ENCODE data around the gene NOP14. TPM values are rescaled to one million over a fixed set of nuclear protein-coding genes. Genes with fewer than 3 reads are reported as not detected.
"Not testable (repeated sequence)": the region's sequence is repeated elsewhere in the genome, so short reads cannot be mapped to it uniquely, and the experiment has no call there.

NOP14 gene
- total RNA-seq, 1 donor from 2014 or later, result 16.1 TPM

DNA sequence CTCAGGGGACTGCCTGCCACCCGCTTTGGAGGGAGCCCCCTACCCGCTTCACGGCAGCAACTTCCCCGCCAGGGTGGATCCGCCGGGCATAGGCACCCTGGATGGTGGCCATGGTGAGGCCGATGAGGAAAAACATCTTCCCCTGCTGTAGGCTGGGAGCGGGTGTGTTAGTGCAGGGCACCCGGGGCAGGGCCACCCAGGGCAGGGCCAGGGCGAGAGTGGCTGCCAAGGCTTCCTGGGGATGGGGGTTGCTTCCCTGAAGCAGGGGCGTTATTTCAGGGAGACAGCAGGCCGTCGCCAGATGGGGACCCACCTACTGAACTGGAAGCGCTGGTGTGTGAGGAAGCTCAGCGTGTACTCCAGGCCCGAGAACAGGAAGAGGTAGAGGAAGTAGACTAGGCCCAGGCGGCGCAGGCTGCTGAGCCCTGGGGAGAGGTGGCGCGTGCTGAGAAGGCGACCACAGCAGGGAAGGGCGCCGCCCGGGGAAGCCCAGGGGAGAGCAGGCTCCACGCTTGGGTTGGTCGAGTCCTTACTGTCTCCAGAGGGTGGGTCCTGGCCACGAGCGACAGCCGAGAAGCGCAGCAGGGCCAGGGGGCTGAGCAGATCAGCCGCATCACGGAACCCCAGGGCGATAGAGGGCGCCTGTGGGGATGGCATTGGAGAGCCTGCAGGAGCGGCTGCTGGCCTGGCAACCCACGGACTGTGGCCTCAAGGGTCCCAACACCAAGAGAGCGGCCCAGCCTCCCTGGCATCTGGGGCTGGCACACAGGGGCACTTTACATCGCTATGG is 31.5 kb downstream of the NOP14 start:
- peak; percentile 54 to 57 for DNase-seq (ENCODE audit: low read depth in 2 of 2)

GRCh38 chr4:2930758-2931511 is 32.3 kb downstream of the NOP14 start:
- no peak for DNase-seq (ENCODE audit: low read depth in 2 of 2)

GRCh38 chr4:2930135-2930757 is 33.0 kb downstream of the NOP14 start:
- no peak for DNase-seq (ENCODE audit: low read depth in 2 of 2)

- DNase-seq (ENCODE audit: low read depth in 2 of 2), result no peak
Observed at GRCh38 chr4:2929469-2929868, 33.7 kb downstream of the NOP14 start.

DNA sequence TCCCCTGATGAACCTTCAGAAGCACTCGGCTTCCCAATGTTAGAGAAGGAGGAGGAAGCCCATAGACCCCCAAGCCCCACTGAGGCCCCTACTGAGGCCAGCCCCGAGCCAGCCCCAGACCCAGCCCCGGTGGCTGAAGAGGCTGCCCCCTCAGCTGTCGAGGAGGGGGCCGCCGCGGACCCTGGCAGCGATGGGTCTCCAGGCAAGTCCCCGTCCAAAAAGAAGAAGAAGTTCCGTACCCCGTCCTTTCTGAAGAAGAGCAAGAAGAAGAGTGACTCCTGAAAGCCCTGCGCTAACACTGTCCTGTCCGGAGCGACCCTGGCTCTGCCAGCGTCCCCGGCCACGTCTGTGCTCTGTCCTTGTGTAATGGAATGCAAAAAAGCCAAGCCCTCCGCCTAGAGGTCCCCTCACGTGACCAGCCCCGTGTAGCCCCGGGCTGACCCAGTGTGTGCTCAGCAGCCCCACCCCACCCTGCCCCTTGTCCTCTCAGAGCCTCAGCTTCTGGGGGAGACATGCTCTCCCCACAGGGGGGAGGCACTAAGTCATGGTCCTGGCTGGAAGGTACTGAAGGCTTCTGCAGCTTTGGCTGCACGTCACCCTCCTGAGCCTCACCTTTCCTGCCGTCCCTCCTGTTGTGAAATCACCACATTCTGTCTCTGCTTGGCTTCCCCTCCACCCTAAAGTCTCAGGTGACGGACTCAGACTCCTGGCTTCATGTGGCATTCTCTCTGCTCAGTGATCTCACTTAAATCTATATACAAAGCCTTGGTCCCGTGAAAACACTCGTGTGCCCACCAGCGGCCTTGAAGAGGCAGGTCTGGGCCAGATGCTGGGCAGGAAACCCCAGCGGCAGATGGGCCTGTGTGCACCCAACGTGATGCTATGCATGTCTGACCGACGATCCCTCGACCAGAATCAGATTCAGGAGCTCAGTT is 34.7 kb downstream of the NOP14 start:
- DNase-seq (ENCODE audit: low read depth in 2 of 2), result no peak

DNA sequence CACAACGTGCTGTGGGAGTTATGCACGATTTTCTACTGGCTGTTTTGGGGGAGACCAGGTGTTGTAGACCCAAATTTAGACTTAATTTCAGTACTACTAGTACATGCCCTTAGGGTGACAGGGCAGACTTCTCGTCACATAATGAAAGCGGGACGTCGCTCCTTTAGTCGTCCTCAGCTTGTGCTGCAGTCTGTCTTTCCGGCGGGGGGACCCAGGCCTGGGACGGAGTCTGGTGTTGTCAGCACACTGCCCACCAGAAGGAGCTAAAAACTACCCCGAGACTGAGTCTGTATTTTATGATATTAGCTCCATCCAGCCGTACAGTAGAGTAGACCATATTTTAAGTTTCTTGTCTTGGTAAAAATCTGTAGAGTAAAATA is 35.5 kb downstream of the NOP14 start:
- no peak for DNase-seq (ENCODE audit: low read depth in 2 of 2)

GRCh38 chr4:2927016-2927695 is 36.0 kb downstream of the NOP14 start:
- no peak for DNase-seq (ENCODE audit: low read depth in 2 of 2)

- DNase-seq (ENCODE audit: low read depth in 2 of 2), result no peak
Observed at GRCh38 chr4:2925931-2926860, 37.0 kb downstream of the NOP14 start.

DNA sequence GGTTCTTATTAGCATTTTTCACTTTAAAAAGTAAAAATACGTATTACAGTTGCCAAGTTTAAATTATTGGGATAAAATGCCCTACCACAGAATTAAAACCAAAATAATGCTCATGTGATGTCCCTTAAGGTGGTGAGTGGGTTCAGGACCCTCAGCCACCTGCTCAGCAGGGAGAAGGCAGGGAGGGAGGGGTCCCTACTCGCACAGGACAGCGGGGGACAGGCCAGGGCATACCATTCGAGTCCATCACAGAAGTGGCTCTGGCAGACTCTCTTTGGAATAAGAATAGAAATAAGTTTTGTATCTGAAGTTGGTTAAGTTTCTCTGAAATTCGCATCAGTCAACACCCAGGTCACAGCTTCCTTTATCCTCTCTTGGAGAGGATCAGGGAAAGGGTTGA is 37.7 kb downstream of the NOP14 start:
- no peak for DNase-seq (ENCODE audit: low read depth in 2 of 2)

- no peak for DNase-seq (ENCODE audit: low read depth in 2 of 2)
Observed at GRCh38 chr4:2924765-2925301, 38.4 kb downstream of the NOP14 start.

GRCh38 chr4:2924286-2924685 is 38.9 kb downstream of the NOP14 start:
- no peak for DNase-seq (ENCODE audit: low read depth in 2 of 2)

DNA sequence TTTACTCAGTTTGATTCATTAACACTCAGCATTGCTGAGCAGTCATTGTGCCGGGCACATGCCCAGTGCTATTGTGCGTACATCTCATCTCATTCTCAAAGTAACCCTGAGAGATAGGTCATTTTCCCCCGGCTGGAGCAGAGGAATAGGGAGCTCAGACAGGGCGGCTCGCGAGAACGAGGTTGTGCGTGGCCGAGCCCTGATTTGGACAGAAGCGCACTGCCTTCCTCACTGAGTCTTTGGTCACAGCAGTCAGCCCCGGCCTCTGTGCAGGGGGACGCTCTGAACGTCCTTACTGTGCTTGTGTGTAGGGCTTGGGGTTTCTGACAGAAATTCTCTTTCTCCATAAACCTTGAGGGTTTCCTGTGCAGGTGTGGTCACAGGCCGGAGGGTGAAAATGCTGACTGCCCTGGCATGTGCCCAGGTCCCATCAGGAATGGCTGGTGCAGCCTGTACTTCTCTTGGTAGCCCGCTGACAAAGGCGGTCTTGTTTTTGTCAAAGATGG is 39.5 kb downstream of the NOP14 start:
- DNase-seq (ENCODE audit: low read depth in 2 of 2), result no peak

GRCh38 chr4:2923141-2923551 is 40.1 kb downstream of the NOP14 start:
- DNase-seq (ENCODE audit: low read depth in 2 of 2), result peak in 1 of 2 donors; percentile 28

- peak in 1 of 2 donors; percentile 50 for DNase-seq (ENCODE audit: low read depth in 2 of 2)
Observed at GRCh38 chr4:2922453-2923101, 40.6 kb downstream of the NOP14 start.

GRCh38 chr4:2918714-2919113 is 44.5 kb downstream of the NOP14 start:
- DNase-seq (ENCODE audit: low read depth in 2 of 2), result not testable (repeated sequence)

GRCh38 chr4:2918300-2918699 is 44.9 kb downstream of the NOP14 start:
- DNase-seq (ENCODE audit: low read depth in 2 of 2), result not testable (repeated sequence)

DNA sequence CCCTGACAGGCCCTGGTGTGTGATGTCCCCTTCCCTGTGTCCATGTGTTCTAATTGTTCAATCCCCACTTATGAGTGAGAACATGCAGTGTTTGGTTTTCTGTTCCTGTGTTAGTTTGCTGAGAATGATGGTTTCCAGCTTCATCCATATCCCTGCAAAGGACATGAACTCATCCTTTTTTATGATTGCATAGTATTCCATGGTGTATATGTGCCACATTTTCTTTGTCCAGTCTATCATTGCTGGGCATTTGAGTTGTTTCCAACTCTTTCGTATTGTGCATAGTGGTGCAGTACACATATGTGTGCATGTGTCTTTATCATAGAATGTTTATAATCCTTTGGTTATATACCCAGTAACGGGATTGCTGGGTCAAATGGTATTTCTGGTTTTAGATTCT is 46.5 kb downstream of the NOP14 start:
- not testable (repeated sequence) for DNase-seq (ENCODE audit: low read depth in 2 of 2)

DNA sequence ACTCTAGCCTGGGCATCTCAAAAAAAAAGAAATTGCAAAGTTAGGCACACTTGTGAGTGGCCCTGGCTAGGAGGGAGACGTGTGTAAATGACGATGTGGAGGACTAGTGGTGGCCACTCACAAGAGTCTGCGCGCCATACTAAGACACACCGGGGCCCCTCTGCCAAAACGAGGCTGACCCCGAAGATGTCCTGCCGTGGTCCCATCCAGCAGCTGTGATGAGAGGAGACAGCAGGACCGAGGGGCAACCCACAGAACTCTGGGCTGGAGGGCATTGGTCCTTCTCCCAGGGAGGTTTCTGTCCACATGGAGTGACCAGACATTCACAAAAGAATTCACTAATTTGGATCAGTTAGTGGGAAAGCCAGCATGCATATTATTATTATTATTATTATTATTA is 47.4 kb downstream of the NOP14 start:
- no peak for DNase-seq (ENCODE audit: low read depth in 2 of 2)
